Lower lobe of right lung (tissue), 2 donors: ENCODE data around the gene FNBP1. TPM values are rescaled to one million over a fixed set of nuclear protein-coding genes. Genes with fewer than 3 reads are reported as not detected.

Experiments
- ATAC-seq, 2 donors: fragments of 200-7000 bp; cut with Tn5 transposase; one replicate each; pipeline ENCODE4 v1.9.1; 2020 to 2022; ENCODE audit warnings: mild to moderate bottlenecking in 2 of 2, moderate library complexity in 2 of 2
- DNase-seq: peaks from one replicate; pipeline ENCODE4 v3.0.0-alpha.2; 2020
- H3K27ac ChIP-seq: fragments of 200-600 bp; one replicate; pipeline ENCODE4 v1.8.0; 2022
- H3K27me3 ChIP-seq: fragments of 200-600 bp; one replicate; pipeline ENCODE4 v1.8.0; 2022; ENCODE audit warnings: low read depth
- H3K36me3 ChIP-seq: fragments of 200-600 bp; one replicate; pipeline ENCODE4 v1.8.0; 2022; ENCODE audit warnings: mild to moderate bottlenecking
- H3K4me1 ChIP-seq: fragments of 200-600 bp; one replicate; pipeline ENCODE4 v1.8.0; 2022
- H3K4me3 ChIP-seq: fragments of 200-600 bp; one replicate; pipeline ENCODE4 v1.8.0; 2022; ENCODE audit warnings: mild to moderate bottlenecking
- H3K9me3 ChIP-seq: fragments of 200-600 bp; one replicate; pipeline ENCODE4 v1.8.0; 2022
- intact Hi-C: fragments of 100-400 bp; cut with DNase I; formaldehyde crosslinking; loops from one replicate; pipeline ENCODE4 v1.11.0; 2022
- total RNA-seq: library from RNA; stranded (reverse); fragmentation: NEBNext Ultra II Directional; extraction: Animal tissue kit (Norgen Biotek cat#: 25700); gene quantifications from one replicate; pipeline ENCODE4 v1.2.1, GENCODE V29; 2021
- TF ChIP-seq, protein P1 (sequence below): fragments of 200-600 bp; IDR thresholded peaks from one replicate; pipeline ENCODE4 v1.8.0; 2022; ENCODE audit warnings: antibody characterized with exemption, mild to moderate bottlenecking
- donor health status: DM: no; HTN: yes; CAD: no; lungs with severe emphysema.

The FNBP1 gene
- total RNA-seq, 1 donor from 2014 or later: 61.1 TPM

DNA sequence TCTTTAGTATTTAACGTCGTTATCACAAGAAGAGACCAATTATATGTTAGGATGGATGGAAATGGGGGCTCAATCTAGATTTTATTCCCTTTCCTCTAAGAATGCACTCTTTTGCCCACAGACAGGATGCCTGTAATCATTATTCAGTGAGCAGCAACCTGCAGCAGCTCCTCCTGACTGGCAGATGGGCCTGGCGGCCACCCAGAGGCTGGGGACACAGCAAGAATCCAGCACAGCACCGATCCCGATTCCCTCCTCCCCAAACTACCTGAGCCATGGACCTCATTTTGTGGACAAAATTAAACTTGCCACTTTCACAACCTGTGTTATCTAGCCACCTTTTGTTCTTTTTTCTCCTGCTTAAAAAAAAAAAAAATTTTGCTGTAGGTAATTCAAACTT is 106.8 kb downstream of the FNBP1 start:
- Histone ChIP-seq H3K27me3 (no peaks in the 10 kb centered on the region), H3K4me1 (peaks cover 63% of the 10 kb centered on the region), H3K27ac (no peak overlapping the region), H3K4me3 (no peak overlapping the region), H3K9me3 (no peaks in the 10 kb centered on the region), H3K36me3 (no peaks in the 10 kb centered on the region)
- ATAC-seq: no peak
- TF ChIP-seq, protein P1, sequence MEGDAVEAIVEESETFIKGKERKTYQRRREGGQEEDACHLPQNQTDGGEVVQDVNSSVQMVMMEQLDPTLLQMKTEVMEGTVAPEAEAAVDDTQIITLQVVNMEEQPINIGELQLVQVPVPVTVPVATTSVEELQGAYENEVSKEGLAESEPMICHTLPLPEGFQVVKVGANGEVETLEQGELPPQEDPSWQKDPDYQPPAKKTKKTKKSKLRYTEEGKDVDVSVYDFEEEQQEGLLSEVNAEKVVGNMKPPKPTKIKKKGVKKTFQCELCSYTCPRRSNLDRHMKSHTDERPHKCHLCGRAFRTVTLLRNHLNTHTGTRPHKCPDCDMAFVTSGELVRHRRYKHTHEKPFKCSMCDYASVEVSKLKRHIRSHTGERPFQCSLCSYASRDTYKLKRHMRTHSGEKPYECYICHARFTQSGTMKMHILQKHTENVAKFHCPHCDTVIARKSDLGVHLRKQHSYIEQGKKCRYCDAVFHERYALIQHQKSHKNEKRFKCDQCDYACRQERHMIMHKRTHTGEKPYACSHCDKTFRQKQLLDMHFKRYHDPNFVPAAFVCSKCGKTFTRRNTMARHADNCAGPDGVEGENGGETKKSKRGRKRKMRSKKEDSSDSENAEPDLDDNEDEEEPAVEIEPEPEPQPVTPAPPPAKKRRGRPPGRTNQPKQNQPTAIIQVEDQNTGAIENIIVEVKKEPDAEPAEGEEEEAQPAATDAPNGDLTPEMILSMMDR: no peak
- intact Hi-C loops: no loop called here
- no peak for DNase-seq

DNA sequence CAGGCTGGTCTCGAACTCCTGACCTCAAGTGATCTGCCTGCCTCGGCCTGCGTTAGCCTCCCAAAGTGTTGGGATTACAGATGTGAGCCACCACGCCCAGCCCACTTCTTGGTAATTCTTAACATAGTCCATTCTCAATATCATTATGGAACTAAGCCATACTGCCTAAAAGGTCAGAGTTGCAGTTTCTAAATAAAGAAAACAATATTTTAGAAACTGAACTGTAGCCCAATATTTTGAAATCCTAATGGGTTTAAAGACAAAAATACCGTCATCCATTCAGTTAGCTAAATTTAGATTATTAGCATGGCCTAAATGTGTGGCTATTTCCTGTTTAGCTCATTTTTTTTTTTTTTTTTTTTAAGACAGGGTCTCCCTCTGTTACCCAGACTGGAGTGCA is 108.2 kb downstream of the FNBP1 start:
- DNase-seq (no peak), ATAC-seq (peak; percentile 42 to 49)
- intact Hi-C loops: no loop called here
- Histone ChIP-seq H3K27ac (peak overlapping the region; percentile 69), H3K4me3 (no peak overlapping the region), H3K36me3 (no peaks in the 10 kb centered on the region), H3K9me3 (no peaks in the 10 kb centered on the region), H3K4me1 (peaks cover 63% of the 10 kb centered on the region), H3K27me3 (no peaks in the 10 kb centered on the region)
- TF ChIP-seq, protein P1: no peak

DNA sequence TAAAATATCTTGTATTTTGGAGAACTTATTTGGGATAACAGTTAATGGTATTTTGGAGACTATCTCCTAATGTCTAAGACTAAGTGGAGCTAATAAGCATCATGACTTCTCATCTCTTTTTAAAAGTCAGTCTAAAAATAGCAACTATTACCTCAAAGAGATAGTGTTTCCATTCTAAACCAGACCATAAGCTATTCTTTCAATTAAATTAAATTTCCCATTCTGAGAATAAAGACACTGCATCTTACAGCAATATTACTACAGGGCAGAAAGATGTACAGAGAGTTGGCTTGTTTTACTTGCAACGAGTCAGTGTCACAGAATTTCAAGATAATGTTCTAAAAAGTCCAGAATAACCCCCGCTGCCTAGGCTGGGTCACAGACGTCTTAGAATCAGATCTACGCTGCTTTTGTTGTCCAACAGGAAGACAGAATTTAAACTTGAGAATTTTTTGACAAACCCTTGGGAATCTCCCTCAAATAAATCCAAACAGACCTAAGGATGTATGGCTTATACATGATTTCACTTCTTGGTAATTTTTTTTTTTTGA is 108.9 kb downstream of the FNBP1 start:
- H3K36me3 ChIP-seq: peaks cover 5% of the 10 kb centered on the region
- TF ChIP-seq, protein P1: no peak
- H3K9me3 ChIP-seq: no peaks in the 10 kb centered on the region
- peaks cover 63% of the 10 kb centered on the region for H3K4me1 ChIP-seq
- no peak overlapping the region for H3K4me3 ChIP-seq
- peak overlapping the region; percentile 69 for H3K27ac ChIP-seq
- intact Hi-C loops: no loop called here
- H3K27me3 ChIP-seq: no peaks in the 10 kb centered on the region
- ATAC-seq: no peak
- no peak for DNase-seq

DNA sequence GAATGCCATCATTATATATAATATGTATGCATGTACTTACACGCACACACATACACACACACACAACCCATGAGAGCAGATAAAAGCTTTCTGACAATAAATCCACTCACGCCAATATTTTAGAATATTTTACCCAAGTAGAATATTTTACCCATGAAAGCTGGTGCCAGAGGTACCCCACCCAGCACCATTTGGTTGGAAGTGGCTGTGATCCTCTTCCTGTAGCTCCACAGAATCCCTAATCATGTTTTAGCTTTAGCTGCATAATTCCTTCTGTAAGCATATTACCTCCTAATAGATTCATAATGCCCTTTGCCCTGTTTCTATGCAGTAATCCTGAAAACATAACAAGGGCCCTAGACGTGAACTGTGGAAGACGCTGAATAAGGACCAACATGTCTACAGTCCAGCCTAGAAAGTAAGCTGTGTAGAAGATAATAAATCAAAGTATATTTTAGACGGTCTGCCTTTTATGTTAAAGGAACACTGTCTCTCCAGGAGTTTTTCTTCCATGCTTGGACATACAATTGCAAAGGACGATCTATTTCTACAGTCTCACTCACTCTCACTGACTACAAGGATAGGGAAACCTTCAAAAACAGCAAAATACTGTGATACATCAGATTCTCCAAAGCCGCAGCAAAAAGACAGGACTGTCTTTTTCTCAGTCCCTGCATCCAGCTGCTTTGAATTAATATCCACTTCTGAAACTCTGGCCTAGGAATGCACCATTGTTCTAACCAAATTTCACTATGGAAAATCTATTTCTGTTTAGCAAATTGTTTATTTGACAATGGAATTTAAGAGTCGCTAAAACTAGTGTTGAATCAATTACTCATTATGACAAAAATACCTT is 109.6 kb downstream of the FNBP1 start:
- H3K27ac ChIP-seq: peak overlapping the region; percentile 69
- H3K4me3 ChIP-seq: no peak overlapping the region
- H3K9me3 ChIP-seq: no peaks in the 10 kb centered on the region
- ATAC-seq: no peak
- peaks cover 57% of the 10 kb centered on the region for H3K4me1 ChIP-seq
- no peaks in the 10 kb centered on the region for H3K27me3 ChIP-seq
- intact Hi-C loops: no loop called here
- peaks cover 12% of the 10 kb centered on the region for H3K36me3 ChIP-seq
- DNase-seq: no peak
- TF ChIP-seq, protein P1: no peak

DNA sequence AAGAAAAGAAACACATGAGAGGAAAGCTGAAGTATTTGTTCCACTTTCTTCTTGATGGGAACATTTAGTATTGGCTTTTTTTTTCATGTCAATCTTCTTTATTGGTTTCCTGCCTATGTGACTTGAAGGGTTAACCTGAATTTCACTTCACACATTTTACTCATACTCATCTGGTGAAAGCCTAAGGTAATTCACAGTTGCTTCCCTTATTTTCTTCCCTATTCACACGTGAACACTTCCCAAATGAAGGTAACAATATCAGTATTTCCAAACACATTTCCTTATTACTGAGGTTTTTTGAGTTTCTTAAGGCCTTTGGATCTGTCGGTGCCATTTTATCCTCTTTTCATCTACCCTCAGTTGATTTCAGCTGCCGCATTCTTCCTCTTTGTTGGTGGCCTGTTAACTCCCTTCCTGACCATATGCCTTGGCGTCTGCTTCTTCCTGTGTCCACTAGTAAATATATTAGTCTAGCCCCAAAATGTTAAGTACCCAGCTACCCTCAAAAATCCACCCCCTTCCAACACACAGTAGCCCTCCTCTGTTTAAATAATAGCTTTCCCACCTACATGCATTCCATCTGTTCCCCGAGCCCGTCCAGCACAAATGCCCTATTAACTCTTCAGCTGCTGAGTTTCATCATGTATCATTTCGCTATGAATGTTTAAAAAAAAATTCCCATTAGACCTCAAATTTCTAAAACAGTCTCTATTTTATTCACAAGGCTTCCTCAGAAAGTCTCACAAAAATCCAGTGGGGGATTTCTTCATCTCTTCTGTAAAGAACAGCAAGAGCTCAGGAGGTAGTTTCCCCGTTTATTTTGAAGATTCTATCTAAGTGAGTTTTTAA is 110.5 kb downstream of the FNBP1 start:
- Histone ChIP-seq H3K4me1 (peaks cover 48% of the 10 kb centered on the region), H3K9me3 (no peaks in the 10 kb centered on the region), H3K36me3 (peaks cover 18% of the 10 kb centered on the region), H3K27ac (peak overlapping the region; percentile 69), H3K27me3 (no peaks in the 10 kb centered on the region), H3K4me3 (no peak overlapping the region)
- intact Hi-C loops: no loop called here
- ATAC-seq (peak in 1 of 2 donors; percentile 26), DNase-seq (no peak)
- TF ChIP-seq, protein P1: no peak
